ENCODE data around the gene SCFD1. TPM values are rescaled to one million over a fixed set of nuclear protein-coding genes. Genes with fewer than 3 reads are reported as not detected.
A peak's percentile ranks its signal among the peaks of the same experiment; 100 is the strongest.
"Not testable (repeated sequence)": the region's sequence is repeated elsewhere in the genome, so short reads cannot be mapped to it uniquely, and the experiment has no call there.

Gene SCFD1
- 10 to 100 TPM; 61.5 to 84.2 (median 72.1) TPM for polyA plus RNA-seq (ENCODE audit: insufficient read length in 10 of 10)
- long read RNA-seq, donor 1, partial matches to known transcripts: 0 of 8 reads
- long read RNA-seq, donor 1, other reads (novel, unspliced or antisense): 0 of 8 reads
- long read RNA-seq, donor 2, partial matches to known transcripts: 0 of 5 reads
- long read RNA-seq, donor 2, other reads (novel, unspliced or antisense): 0 of 5 reads
- long read RNA-seq, donor 3: 0 reads
- long read RNA-seq, donor 4, partial matches to known transcripts: 0 of 5 reads
- long read RNA-seq, donor 4, other reads (novel, unspliced or antisense): 0 of 5 reads
- long read RNA-seq, donor 5, partial matches to known transcripts: 0 of 8 reads
- long read RNA-seq, donor 5, other reads (novel, unspliced or antisense): 0 of 8 reads
- long read RNA-seq, donor 6, partial matches to known transcripts: 0 of 6 reads
- long read RNA-seq, donor 6, other reads (novel, unspliced or antisense): 0 of 6 reads
- long read RNA-seq, donor 7, transcript SCFD1-203 (25 exons, 2,359 nt): major isoform, 5 of 8 reads
- long read RNA-seq, donor 7, partial matches to known transcripts: 0 of 8 reads
- long read RNA-seq, donor 7, other reads (novel, unspliced or antisense): 0 of 8 reads
- long read RNA-seq, donor 8, partial matches to known transcripts: 0 of 7 reads
- long read RNA-seq, donor 8, other reads (novel, unspliced or antisense): 0 of 7 reads
- long read RNA-seq, donor 9, partial matches to known transcripts: 0 of 1 reads
- long read RNA-seq, donor 9, other reads (novel, unspliced or antisense): 0 of 1 reads

GRCh38 chr14:30621940-30622830 is at the start of gene SCFD1:
SCFD1 (plus strand) TSS chr14:30622319; CDS start chr14:30622339, 20 bp downstream.
- peak; percentile 94 to 98 (median 96) for DNase-seq

GRCh38 chr14:30572771-30573170 is 49.3 kb upstream of the SCFD1 start:
- no peak for DNase-seq

DNA sequence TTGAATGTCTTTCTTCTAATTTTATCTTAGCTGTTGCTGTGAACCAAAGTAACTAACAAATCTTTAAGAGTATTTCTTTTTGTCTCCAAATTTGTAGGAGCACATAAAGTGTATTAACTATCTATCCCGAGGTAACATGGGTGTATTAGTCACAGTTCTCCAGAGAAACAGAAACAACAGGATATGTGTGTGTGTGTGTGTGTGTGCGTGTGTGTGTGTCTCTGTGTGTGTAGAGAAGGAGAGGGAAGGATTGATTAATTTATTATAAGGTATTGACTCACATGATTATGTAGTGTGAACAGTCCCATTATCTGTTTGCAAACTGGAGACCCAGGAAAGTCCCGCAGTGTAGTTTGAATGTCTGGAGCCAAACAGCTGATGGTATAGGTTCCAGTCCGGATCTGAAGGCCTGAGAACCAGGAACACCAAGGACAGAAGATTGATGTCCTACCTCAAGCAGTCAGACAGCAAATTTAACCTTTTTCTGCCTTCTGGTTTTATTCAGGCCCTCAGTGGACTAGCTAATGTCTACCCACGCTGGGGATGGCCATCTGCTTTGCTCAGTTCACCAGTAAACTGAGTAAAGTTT is 48.8 kb upstream of the SCFD1 start:
- DNase-seq: no peak

DNA sequence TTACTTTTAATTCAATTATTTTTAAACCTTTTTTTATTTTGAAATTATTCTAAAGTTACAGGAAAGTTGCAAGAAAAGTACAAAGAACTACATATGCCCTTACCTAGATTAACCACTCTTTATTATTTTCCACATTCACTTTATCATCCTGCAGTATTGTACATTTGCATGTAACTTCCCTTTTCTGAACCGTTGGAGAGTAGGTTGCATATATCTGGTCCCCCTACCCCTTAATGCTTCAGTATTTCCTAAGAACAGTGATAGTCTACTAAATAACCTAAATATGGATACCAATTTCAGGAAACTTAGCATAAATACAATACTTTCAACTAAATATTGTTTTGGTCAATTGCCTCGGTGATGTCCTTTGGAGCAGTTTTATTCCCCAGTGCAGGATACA is 48.2 kb upstream of the SCFD1 start:
- DNase-seq: no peak

GRCh38 chr14:30574777-30575176 is 47.3 kb upstream of the SCFD1 start:
- DNase-seq: not testable (repeated sequence)

- not testable (repeated sequence) for DNase-seq
Observed at GRCh38 chr14:30576333-30576732, 45.8 kb upstream of the SCFD1 start.

GRCh38 chr14:30580616-30581282 is 41.4 kb upstream of the SCFD1 start:
- DNase-seq: no peak

- DNase-seq: no peak
Observed at GRCh38 chr14:30581283-30581625, 40.9 kb upstream of the SCFD1 start.

GRCh38 chr14:30582376-30582775 is 39.7 kb upstream of the SCFD1 start:
- no peak for DNase-seq

DNA sequence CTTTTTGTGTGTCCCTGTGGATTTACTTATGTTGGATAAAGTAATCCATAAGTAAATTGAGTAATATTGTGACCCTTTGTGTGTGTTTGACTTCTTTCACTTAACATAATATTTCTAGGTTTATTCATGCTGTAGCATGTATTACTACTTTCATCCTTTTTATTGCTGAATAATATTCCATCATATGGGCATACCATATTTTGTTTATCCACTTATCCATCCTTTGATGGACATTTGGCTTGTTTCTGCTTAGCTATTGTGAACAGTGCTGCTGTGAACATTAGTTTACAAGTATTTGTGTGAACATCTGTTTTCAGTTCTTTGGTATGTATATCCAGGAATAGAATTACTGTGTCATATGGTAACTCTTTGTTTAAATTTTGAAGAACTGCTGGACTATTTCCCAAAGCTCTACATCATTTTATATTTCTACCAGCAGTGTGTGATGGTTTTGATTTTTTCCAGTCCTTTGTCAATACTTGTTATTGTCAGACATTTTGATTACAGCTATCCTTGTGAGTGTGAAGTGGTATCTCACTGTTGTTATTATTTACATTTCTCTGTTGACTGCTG is 38.0 kb upstream of the SCFD1 start:
- DNase-seq: no peak

GRCh38 chr14:30585204-30585603 is 36.9 kb upstream of the SCFD1 start:
- DNase-seq: no peak

- no peak for DNase-seq
Observed at GRCh38 chr14:30587141-30587540, 35.0 kb upstream of the SCFD1 start.

DNA sequence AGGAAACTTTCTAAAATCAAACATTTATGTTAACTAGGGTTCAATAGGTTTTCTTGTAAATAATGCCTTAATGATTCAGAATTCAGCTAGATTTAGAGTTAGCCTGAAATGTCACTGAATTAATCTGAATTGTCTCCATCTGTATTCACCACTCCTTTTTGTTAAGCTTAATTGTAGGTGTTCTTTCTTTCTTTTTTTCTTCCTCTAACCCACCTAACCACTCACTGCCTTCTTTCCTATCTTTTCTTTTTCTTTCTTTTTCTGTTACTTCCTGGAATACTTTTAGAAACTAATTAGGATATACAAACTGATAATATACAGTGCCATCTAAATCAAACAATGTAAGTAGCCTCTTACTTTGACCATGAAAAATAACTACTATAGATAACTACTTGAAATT is 33.2 kb upstream of the SCFD1 start:
- DNase-seq: no peak

DNA sequence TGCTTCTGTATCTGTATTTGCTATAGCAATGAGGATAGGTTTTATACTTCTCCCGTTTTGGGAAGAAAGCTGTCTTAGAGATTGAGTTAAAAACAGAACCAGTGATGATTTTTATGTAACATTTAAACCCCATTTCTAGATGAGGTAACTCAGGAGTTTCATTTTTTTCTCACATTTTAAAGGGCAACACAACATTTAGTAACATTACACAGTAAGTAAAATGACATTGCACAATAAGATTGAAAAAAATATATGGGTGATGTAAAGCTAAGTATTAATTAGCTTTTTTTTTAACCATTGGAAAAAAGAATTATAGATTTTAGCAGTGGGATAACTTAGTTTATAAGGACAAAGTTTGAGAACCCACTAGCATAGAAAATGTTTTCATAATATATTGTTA is 25.2 kb upstream of the SCFD1 start:
- no peak for DNase-seq

GRCh38 chr14:30597504-30597903 is 24.6 kb upstream of the SCFD1 start:
- DNase-seq: no peak

DNA sequence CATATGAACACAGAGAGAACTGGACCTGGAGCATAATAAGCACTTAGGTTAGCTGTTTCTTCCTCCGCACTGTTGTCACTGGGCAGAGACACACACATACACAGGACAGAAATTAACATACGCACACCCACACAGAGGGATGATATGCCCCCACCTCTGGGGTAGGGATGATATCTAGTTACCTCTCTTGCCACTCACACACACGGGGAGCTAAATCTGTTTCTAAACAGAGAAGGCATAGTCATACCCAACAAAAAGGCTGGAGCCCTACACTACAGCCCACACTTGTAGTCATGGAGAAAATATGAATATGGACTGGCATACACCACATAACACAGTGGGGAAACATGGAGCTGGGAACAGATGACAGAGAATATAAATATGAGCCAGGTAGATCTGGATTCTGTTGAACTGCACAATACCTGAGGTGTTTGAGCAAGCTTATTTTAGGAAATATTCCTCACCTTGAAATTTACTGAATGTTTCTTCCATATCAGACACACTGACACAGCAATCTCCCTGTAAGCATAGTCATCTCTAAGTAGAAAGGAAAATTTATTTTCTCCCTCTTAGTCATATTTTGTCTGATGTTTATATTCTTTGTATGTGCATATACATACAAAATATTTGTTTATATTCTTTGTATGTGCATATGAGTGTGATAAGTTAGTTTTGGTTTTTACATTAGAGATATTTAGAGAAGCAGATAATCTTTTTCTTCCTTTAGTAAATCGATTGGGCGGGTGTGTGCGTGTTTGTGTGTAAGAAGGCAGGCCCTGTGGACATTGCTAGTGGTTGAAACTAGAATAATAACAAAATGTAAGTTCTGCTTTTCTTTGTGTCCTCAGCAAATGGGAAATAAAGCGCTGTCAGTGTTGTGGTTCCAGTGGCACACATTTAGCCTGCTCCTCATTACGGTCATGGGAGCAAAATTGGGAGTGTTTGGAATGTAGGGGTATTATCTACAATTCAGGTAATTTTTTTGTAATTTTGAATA is 20.9 kb upstream of the SCFD1 start:
- no peak for DNase-seq

DNA sequence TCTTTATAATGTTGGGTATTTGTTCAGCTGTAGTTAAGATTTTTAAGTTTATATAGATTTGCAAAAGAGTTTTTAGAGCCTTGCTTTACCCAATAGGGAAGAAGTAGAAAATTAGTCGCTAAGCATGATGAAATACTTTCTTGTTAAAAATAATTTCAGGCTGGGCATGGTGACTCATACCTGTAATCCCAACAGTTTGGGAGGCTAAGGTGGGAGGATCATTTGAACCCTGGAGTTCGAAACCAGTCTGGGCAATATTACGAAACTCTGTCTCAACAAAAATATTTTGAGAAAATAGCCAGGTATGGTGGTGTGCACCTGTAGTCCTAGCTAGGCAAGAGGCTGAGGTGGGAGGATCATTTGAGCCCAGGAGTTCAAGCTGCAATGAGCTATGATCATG is 18.7 kb upstream of the SCFD1 start:
- no peak for DNase-seq

DNA sequence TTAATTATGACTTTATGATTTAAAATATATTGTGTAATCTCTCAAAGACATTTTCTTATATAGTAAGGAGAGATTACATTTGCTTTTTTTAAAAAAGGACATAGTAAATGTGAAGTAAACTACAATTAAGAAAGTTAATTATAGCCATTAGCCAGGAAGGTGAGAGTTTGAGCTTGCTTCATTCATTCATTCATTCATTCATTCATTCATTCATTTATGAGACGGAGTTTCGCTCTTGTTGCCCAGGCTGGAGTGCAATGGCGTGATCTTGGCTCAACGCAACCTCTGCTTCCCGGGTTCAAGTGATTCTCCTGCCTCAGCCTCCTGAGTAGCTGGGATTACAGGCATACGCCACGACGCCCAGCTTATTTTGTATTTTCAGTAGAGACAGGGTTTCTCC is 17.4 kb upstream of the SCFD1 start:
- DNase-seq: not testable (repeated sequence)

- no peak for DNase-seq
Observed at GRCh38 chr14:30607156-30607780, 14.9 kb upstream of the SCFD1 start.

Data from muscle of back (tissue), 13 donors.